ENCODE measurements around the gene ZNF408.
"Not testable (repeated sequence)": the region's sequence is repeated elsewhere in the genome, so short reads cannot be mapped to it uniquely, and the experiment has no call there.

ZNF408 gene

DNA sequence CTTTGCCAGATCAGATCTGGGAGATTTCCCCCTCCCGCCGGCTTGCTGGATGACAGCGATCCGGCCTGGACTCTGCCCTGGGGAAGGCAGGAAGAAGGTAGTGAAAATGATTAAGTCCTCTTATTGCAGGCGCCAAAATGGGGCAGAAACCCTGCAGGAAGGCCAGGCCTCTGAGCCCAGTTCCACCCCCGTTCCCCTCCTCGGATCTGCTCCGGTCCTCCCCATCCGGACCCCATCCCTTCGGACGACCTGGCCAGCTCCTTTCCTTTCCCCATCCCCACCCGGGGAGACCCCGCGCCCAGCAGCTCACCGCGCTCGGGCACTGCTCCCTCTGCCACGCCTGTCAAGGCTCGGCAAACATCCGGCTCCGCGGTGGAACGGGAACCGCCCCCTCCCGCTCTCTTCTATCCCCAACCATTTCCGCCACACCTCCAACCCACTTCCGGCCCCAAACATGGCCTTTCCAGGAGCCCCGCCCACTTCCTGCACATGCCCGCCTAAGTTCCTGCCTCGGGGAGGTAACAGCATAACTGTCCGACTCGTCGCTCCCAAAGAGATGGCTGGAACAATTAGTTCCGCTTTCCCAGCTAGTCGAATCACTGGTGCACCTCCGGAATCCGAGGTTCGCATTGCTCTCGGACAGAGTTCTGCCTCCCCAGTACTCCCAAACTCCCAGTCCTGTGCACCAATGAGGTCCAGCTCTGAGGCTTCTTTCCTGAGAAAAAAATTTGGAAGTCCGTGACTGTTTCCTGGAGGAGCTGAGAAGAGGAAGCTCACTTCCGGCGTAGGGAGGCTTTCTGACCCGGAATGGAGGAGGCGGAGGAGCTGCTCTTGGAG is at the start of gene ZNF408, which contains the start of gene ARHGAP1:
TSS of gene ZNF408 (plus strand) at position 791 of the 837 bp plus-strand sequence. CDS start at position 808, 17 bp downstream.
TSS of gene ARHGAP1 (minus strand) at position 379 of the 837 bp plus-strand sequence. CDS start 4,512 bp downstream, outside the sequence.
- in situ Hi-C loops (cut with MboI; ENCODE audit: low sequenced_read_pairs): no loop called here

DNA sequence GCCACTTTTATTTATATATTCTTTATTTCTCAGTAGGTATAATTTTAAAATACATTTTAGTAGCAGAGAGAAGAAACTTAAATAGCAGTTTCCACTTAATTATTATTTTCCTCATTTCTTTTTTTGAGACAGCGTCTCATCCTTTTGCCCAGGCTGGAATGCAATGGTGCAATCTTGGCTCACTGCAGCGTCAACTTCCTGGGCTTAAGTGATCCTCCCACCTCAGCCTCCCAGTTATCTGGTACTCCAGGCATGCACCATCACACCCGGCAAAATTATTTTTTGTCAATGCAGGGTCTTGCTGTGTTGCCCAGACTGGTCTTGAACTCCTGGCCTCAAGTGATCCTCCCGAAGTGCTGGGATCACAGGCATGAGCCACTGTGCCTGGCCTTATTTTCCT is 45.2 kb upstream of the ZNF408 start:
- in situ Hi-C loops (cut with MboI; ENCODE audit: low sequenced_read_pairs): no loop called here

- in situ Hi-C loops (cut with MboI; ENCODE audit: low sequenced_read_pairs): no loop called here
Measured at GRCh38 chr11:46657186-46657585, 43.6 kb upstream of the ZNF408 start.

GRCh38 chr11:46658259-46658658 is 42.6 kb upstream of the ZNF408 start:
- in situ Hi-C loops (cut with MboI; ENCODE audit: low sequenced_read_pairs): no loop called here

DNA sequence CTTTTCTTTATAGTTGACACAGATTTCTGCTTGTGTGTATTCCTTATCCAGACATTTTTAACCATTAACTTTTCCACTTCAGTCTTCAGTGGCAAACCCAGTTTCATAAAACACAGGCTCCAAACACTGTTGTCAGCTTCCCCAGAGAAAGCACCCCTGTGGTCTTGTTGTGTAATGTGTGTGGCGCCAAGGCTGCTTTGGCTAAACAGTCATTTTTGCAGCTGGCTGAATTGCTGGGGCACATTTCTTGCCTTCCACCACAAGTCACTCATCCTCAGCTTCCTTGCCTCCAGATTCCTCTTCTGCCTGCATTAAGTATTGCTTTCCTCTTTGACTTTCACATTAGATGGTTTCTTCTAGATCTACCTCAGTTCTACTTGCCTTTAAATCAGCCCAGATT is 40.9 kb upstream of the ZNF408 start:
- in situ Hi-C loops (cut with MboI; ENCODE audit: low sequenced_read_pairs): no loop called here

DNA sequence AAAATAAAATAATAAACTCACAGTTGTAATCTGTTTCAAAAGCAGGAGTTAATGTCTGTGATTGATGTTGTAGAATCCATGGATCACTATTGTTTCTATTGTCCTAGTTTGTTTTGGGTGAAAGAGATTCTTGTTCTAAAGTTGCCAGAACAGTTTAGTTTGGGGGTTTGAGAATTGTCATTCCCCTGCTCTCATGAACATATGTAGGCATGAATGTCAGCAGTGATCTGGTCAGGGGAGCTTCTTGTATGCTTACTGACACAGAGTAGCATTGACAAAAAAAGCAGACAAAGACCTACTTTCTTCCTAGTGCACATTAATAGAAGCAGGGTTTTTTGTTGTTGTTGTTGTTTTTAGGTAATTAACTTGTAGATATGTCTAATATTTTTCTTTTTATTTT is 39.0 kb upstream of the ZNF408 start:
- in situ Hi-C loops (cut with MboI; ENCODE audit: low sequenced_read_pairs): no loop called here

GRCh38 chr11:46662366-46662765 is 38.5 kb upstream of the ZNF408 start:
- in situ Hi-C loops (cut with MboI; ENCODE audit: low sequenced_read_pairs): no loop called here

GRCh38 chr11:46663277-46663940 is 37.4 kb upstream of the ZNF408 start:
- in situ Hi-C loops (cut with MboI; ENCODE audit: low sequenced_read_pairs): no loop called here

- in situ Hi-C loops (cut with MboI; ENCODE audit: low sequenced_read_pairs): no loop called here
Measured at GRCh38 chr11:46664612-46665011, 36.2 kb upstream of the ZNF408 start.

DNA sequence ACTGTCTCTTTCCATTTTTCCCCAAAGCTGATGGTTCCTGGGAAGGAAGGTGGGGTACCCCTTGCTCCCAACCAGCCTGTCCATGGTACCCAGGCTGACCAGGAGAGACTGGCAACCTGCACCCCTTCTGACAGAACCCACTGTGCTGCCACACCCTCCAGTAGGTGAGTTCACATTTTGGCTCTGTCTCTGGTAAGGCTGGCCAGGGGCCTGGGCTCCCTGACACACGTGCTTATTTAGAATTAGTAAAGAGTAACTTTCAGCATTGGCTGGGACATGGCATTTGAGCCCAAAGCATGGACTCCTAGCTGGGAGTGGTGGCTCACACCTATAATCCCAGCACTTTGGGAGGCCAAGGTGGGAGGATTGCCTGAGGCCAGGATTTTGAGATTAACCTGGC is 35.5 kb upstream of the ZNF408 start:
- in situ Hi-C loops (cut with MboI; ENCODE audit: low sequenced_read_pairs): no loop called here

DNA sequence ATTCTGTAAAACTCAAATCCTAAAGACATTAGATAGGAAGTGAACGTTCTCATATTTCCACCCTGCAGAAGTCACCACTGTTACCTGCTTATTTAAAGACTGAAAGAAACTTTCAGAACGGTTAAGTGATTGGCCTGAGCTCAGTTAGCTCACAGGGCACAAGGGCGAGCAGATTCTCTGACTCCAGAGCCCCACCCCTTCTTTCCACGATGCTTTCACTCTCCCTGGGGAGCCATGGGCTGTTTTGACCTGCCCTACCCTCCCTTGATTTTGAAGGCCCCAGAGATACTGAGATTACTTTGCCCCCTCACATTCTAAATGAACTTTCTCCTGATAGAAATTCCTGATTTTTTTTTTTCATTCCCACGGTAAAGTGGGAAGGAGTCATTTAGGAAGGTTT is 34.3 kb upstream of the ZNF408 start:
- in situ Hi-C loops (cut with MboI; ENCODE audit: low sequenced_read_pairs): no loop called here

DNA sequence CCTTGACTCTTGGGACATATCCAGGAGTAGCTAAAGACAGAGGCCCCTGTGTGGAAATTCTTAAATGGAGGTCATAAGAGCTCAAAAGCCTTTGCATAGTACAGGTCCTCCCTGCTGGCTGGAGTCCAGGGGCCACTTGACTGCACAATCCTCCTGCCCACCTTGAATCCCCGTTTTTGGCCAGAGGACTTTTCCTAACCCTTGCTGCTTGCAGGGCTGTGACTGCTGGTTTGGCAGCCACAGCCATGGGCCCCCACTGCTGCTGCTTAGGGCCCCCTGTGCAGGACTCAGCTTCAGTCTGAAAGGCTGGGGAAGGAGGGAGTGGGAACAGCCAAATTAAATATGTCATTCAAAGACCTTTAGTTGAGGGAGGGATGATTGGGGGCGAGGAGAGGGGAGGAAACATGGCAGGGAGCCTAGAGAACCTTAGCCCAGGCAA is 33.8 kb upstream of the ZNF408 start:
- in situ Hi-C loops (cut with MboI; ENCODE audit: low sequenced_read_pairs): no loop called here

GRCh38 chr11:46668480-46669085 is 32.2 kb upstream of the ZNF408 start:
- in situ Hi-C loops (cut with MboI; ENCODE audit: low sequenced_read_pairs): no loop called here

DNA sequence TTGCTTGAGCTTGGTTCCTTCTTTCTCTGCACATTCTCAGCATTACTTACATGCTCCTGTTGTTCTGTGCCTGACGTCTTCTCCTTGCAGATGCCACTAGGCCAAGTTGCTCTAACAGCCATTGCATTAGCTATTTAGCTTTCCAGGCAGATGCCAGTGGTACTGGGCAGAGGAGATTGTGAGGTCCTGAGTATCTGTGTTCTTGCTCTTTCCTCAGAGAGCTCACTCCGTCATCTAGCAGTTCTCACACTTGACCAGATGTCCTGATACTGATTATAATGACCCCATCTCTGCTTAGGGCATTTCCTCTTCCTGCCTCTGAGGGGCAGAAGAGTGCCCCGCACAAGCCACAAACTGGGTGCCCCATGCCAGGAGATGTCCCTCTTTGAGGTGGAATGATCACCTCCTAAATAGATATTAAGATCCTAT is 31.1 kb upstream of the ZNF408 start:
- in situ Hi-C loops (cut with MboI; ENCODE audit: low sequenced_read_pairs): no loop called here

DNA sequence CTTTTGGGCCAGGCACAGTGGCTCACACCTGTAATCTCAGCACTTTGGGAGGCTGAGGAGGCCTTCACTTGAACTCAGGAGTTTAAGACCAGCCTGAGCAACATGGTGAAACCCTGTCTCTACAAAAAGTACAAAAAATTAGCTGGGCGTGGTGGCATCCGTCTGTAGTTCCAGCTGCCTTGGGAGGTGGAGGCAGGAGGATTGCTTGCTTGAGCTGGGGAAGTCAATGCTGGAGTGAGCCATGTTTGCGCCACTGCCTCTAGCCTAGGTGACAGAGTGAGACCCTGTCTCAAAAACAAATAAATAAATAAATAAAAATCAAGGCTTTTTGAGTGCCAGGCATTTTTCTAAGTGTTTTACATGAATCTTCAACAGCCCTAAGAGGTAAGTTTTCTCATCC is 30.3 kb upstream of the ZNF408 start:
- in situ Hi-C loops (cut with MboI; ENCODE audit: low sequenced_read_pairs): not testable (repeated sequence)

GRCh38 chr11:46671958-46672315 is 28.9 kb upstream of the ZNF408 start:
- in situ Hi-C loops (cut with MboI; ENCODE audit: low sequenced_read_pairs): no loop called here

- in situ Hi-C loops (cut with MboI; ENCODE audit: low sequenced_read_pairs): no loop called here
Measured at GRCh38 chr11:46672381-46672839, 28.4 kb upstream of the ZNF408 start.

DNA sequence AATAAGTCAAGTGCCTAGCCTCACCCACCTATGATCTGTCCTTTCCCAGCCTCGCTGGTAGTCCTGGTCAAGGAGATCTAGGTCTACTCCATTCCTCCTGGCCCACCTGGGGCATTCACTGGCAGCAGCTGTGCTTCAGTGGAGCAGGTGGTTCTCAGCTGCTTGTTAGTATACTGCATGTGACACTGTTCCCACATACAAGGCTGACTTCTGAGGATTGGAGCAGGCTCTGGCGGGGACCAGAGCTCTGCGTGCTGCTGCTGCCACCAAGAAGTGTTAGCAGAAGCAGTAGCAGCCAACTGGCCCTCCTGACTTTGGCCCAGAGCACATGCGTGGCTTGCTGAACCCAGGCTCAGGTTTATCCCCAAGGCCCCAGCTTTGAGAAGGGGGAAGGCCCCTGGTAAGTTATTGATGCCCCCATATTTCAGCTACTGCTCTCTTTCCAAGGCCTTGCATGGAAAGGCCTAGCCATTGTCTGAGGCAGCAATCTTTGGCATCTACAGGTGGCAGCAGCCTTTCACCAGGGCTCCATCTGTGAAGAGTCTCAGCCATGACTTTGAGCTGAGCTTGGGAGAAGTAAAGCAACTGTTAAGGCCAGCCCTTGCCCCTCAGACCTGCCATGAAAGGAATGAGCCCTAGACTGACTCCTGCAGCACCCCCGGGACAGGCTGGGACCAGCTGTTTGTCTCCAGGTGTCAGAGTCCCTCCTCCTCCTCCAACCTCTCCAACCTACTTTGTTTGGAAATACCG is 26.9 kb upstream of the ZNF408 start:
- in situ Hi-C loops (cut with MboI; ENCODE audit: low sequenced_read_pairs): no loop called here

- in situ Hi-C loops (cut with MboI; ENCODE audit: low sequenced_read_pairs): no loop called here
Measured at GRCh38 chr11:46674463-46675287, 26.2 kb upstream of the ZNF408 start.

GRCh38 chr11:46675288-46675851 is 25.5 kb upstream of the ZNF408 start:
- in situ Hi-C loops (cut with MboI; ENCODE audit: low sequenced_read_pairs): no loop called here
